HL-60/S4 treated with phorbol 12-myristate 13-acetate at 8.2 ng/mL for 4 days and 3 days (cell line): ENCODE data around the gene TMCO4.

Source experiments
- in situ Hi-C: fragments of 300-500 bp; cut with MboI; formaldehyde crosslinking; loops from 2 replicates; pipeline ENCODE4 v1.15.0; 2022; ENCODE audit warnings: low sequenced_read_pairs

The TMCO4 gene

DNA sequence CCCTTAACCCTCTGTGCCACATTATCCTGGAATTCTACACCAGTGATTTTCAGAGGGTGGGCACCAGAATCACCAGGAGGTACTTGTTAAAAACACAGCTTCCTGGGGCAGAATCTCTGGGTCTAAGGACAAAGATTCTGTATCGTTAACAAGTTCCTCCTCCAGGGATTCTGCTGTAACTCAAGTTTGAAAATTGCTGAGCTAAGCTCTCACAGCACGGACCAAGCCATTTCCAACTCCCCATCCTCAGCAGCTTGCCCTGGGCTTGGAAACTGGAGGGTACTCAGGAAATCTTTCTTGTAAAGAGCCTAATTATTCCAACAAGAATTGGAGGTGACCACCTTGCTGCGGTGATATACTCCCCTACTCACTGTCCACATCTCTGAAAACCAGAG is 48.8 kb downstream of the TMCO4 start:
- in situ Hi-C loops, result no loop called here

DNA sequence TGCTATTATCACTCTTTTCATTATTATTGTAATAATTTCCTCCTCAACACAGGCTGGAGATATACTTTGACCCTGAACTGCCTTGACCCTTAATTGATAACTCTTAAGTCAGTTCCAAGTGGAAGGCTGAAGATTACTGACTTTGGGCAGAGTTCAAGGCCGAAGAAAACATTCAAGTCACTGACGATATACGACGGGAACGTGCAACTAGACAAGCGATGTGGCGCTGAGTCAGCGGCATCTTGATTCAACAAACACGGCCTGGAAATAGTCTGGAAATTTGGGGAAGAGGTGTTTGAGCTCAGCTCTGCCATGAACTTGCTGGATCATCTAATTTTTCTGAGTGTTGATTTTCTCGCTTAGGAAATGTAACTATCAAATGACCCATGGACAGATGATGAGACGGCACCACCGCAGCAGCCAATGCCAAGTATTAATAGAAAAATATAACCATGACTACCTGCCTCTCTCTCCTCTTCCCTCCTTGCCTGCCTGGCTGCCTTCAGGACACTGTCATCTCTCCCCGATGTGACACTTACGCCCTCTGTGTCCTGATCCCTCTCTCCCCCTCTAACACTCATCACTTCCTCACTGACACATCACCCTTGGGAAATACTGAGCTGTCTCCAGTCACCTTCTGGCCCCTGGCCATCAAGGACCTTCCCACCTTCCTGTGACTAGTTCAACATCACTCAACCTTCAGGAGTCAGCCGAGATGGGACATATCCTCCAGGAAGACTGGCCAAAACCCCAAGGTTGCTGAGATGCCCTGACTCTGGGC is 49.4 kb downstream of the TMCO4 start:
- in situ Hi-C loops, result no loop called here

- in situ Hi-C loops, result no loop called here
Measured at GRCh38 chr1:19749685-19750084, 50.0 kb downstream of the TMCO4 start.

- in situ Hi-C loops, result no loop called here
Measured at GRCh38 chr1:19747761-19748160, 52.0 kb downstream of the TMCO4 start.

DNA sequence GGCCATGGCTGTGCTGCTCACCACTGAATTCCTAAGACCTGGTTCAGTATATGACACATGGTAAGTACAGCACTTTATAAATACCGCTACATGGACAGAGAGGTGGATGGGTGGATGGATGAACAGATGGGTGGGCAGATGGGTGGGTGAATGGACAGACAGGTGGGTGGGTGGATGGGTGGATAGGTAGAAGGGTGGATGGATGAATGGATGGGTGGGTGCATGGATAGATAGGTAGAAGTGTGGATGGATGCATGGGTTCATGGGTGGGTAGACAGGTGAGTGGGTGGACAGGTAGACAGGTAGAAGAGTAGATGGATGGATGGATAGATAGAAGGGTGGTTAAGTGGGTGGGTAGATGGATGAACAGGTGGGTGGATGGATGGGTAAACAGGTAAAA is 54.8 kb downstream of the TMCO4 start:
- in situ Hi-C loops, result no loop called here

- in situ Hi-C loops, result no loop called here
Measured at GRCh38 chr1:19744335-19744743, 55.4 kb downstream of the TMCO4 start.

- in situ Hi-C loops, result no loop called here
Measured at GRCh38 chr1:19743793-19744192, 55.9 kb downstream of the TMCO4 start.

DNA sequence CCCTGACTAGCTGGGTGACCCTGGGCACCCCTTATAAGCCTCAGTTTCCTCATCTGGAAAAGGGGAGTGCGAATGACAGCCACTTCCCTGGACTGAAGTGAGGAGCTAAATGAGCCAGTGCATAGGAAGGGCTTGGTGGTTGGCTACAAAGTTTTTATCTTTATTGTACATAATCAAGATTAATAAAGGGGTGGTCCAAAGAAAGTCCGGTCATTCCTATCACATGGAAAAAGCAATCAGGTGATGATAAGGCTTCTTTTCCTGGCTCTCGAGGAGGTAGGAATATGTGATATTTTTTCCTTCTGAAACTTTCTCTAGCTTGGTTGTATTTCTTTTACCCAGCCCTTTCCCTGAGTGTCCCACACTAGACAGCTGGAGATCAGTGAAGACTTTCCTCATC is 56.5 kb downstream of the TMCO4 start:
- in situ Hi-C loops, result no loop called here

- in situ Hi-C loops, result no loop called here
Measured at GRCh38 chr1:19739628-19740027, 60.1 kb downstream of the TMCO4 start.

DNA sequence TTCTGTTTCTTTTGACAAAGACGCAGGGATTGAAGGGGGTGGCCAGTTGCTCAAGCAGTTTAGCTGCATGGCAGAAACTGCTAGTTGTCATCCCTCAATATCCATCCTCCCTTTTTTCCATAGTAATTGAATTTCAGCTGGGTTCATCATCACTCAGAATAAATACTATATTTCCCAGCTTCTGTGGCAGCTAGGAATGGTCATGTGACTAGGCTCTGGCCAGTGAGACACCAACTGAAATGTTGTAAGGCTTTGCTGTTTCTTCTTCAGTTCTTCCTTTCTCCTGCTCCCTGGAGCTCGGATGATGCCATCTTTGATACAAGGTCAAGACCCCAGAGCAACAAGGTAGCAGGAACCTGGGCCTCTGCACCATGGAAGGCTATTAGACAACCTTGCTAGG is 61.0 kb downstream of the TMCO4 start:
- in situ Hi-C loops, result no loop called here

GRCh38 chr1:19738076-19738475 is 61.6 kb downstream of the TMCO4 start:
- in situ Hi-C loops, result no loop called here

GRCh38 chr1:19737104-19737825 is 62.5 kb downstream of the TMCO4 start:
- in situ Hi-C loops, result no loop called here

GRCh38 chr1:19735440-19736127 is 64.1 kb downstream of the TMCO4 start:
- in situ Hi-C loops, result no loop called here

DNA sequence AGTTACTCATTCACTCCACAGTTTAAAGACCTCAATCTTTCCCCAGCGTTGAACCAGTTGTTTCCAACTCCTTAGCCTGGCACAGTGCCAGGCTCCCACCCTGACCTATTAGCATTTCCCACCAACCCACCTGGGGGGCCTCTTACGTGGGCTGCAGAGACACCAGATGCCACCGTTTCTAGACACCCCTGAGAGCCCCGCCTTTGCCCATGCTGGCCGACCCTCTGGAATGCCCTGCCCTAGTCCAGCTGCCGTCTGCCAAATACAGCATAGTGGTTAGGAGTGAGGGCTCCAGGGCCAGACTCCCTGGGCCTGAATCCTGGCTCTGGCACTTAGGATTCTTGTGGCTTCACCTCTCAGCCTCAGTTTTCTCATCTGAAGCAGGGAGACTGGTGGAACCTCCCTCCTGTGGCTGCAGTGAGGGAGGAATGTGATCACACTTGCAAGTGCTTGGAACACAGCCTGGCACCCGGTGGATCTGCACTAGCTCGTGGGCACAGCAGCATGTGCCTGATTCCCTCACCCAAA is 65.2 kb downstream of the TMCO4 start:
- in situ Hi-C loops, result no loop called here

- in situ Hi-C loops, result no loop called here
Measured at GRCh38 chr1:19734056-19734455, 65.7 kb downstream of the TMCO4 start.

- in situ Hi-C loops, result no loop called here
Measured at GRCh38 chr1:19733615-19734014, 66.1 kb downstream of the TMCO4 start.

- in situ Hi-C loops, result no loop called here
Measured at GRCh38 chr1:19731311-19731821, 68.3 kb downstream of the TMCO4 start.

GRCh38 chr1:19730793-19731192 is 68.9 kb downstream of the TMCO4 start:
- in situ Hi-C loops, result no loop called here

- in situ Hi-C loops, result no loop called here
Measured at GRCh38 chr1:19730232-19730631, 69.5 kb downstream of the TMCO4 start.

DNA sequence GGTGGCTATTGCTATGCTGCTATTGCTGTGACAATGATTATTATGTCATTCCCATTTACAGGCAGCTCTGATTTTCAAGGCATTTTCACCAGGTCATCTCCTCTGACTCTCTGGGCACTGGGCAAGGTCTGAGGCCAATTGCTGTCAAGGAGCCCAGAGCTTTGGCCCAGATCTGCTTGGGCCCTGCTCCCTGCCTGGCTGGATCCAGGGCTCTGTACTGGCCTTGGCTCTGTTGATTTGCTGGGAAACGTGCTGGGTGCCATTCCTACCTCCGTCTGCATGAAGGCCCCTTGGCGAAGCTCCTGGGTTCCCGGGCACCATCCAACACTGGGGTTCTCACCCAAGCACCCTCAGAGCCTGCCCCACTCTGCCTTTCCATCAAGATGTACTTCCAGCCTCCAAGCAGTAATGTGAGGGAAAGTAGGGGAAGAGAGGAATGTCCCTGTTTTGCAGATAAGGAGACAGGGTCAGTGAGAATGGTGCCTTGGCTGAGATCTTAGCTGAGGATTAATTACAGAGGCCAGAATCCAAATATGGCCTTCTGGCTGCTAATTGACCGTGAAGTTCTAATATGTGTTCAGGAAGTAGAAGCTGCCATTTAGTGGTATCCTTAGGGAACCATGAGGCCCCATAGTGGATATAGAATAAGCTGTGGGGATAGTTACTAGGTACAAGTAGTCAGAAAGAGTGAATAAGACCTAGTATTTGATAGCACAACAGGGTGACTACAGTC is 71.1 kb downstream of the TMCO4 start:
- in situ Hi-C loops, result no loop called here

- in situ Hi-C loops, result no loop called here
Measured at GRCh38 chr1:19725606-19726005, 74.1 kb downstream of the TMCO4 start.
